HCT116 (cell line): ENCODE data around the gene AK2. TPM values are rescaled to one million over a fixed set of nuclear protein-coding genes. Genes with fewer than 3 reads are reported as not detected.

Source experiments
- ATAC-seq: fragments of 200-7000 bp; cut with Tn5 transposase; 2 replicates; pipeline ENCODE4 v1.9.1; 2020; ENCODE audit warnings: mild to moderate bottlenecking, moderate library complexity
- BruUV-seq: library from RNA; stranded (reverse); fragments of 400-500 nt; replicated peaks from 2 replicates; lab custom pipeline; 2021; lab: Mats Ljungman, UMichigan
- CTCF ChIA-PET: fragments of 300-600 bp; sonication (Branson Sonifier 250); formaldehyde crosslinking; loops from one replicate; lab custom pipeline; 2021; ENCODE audit warnings: antibody characterized with exemption; lab: Charles Lee
- POLR2A ChIA-PET: fragments of 300-600, 350-600 bp; sonication (Branson Sonifier 250); formaldehyde crosslinking; loops from one replicate; lab custom pipeline; 2021; ENCODE audit warnings: antibody characterized with exemption; lab: Charles Lee
- RAD21 ChIA-PET, 2 experiments: fragments of 300-600 bp; sonication (Branson Sonifier 250); formaldehyde crosslinking; loops; one replicate each; lab custom pipeline; 2023; ENCODE audit warnings: low total read pairs in 2 of 2; ENCODE audit not compliant: uncharacterized antibody in 2 of 2, unreplicated experiment in 2 of 2, low non-redundant PET in 1 of 2; lab: Charles Lee
- DNase-seq: peaks from one replicate; pipeline ENCODE4 v3.0.0-alpha.2; 2010; ENCODE audit warnings: low read depth, low spot score
- H2AFZ ChIP-seq: fragments of 200-600 bp; shearing (Covaris generic), sonication (generic); 2 replicates; pipeline ENCODE4 v1.6.1; 2017; ENCODE audit warnings: low read depth, mixed run types, mixed read lengths, antibody characterized with exemption, low read length; ENCODE audit not compliant: poor library complexity, severe bottlenecking
- H3K27ac ChIP-seq: 2 replicates; pipeline ENCODE4 v1.5.1; 2012; ENCODE audit warnings: low read depth, low read length
- H3K27me3 ChIP-seq: fragments of 200-600 bp; sonication (generic); 2 replicates; pipeline ENCODE4 v1.6.1; 2016; ENCODE audit warnings: mixed run types, low read length, mixed read lengths; ENCODE audit not compliant: insufficient read depth
- H3K36me3 ChIP-seq, 2 experiments: fragments of 200-500 bp in 1 of 2; fragments of 200-600 bp in 1 of 2; sonication (Bioruptor generic) in 1 of 2; sonication (generic) in 1 of 2; 2 replicates each; pipeline versions ENCODE4 v1.5.1 to v1.6.1; 2014 to 2016; ENCODE audit warnings: low read length in 2 of 2, inconsistent platforms in 1 of 2, mixed read lengths in 1 of 2, mixed run types in 1 of 2; ENCODE audit not compliant: insufficient read depth in 2 of 2, control insufficient read depth in 1 of 2
- H3K4me1 ChIP-seq, 2 experiments: fragments of 200-600 bp in 1 of 2; sonication (generic) in 1 of 2; 2 replicates each; pipeline versions ENCODE4 v1.5.1 to v1.6.1; 2012 to 2017; ENCODE audit warnings: low read length in 2 of 2, inconsistent platforms in 1 of 2, mild to moderate bottlenecking in 1 of 2, mixed read lengths in 1 of 2, mixed run types in 1 of 2, moderate library complexity in 1 of 2; ENCODE audit not compliant: insufficient read depth in 2 of 2, control insufficient read depth in 1 of 2
- H3K4me2 ChIP-seq: fragments of 200-600 bp; sonication (generic); 2 replicates; pipeline ENCODE4 v1.6.1; 2017; ENCODE audit warnings: mixed run types, low read length, mixed read lengths
- H3K4me3 ChIP-seq, 2 experiments: fragments of 200-600 bp in 1 of 2; sonication (generic) in 1 of 2; replicated peaks in 1 of 2; 2 replicates each; pipeline ENCODE4 v1.5.1; 2011 to 2016; ENCODE audit warnings: low read length in 2 of 2, control low read depth in 1 of 2, low read depth in 1 of 2, mild to moderate bottlenecking in 1 of 2, mixed read lengths in 1 of 2, mixed run types in 1 of 2
- H3K79me2 ChIP-seq: fragments of 200-600 bp; sonication (generic); 2 replicates; pipeline ENCODE4 v1.6.1; 2017; ENCODE audit warnings: mild to moderate bottlenecking, mixed run types, low read length, moderate library complexity, mixed read lengths; ENCODE audit not compliant: insufficient read depth
- H3K9ac ChIP-seq: fragments of 200-600 bp; sonication (generic); 2 replicates; pipeline ENCODE4 v1.6.1; 2016; ENCODE audit warnings: low read length, mixed read lengths
- H3K9me2 ChIP-seq: fragments of 200-600 bp; sonication (generic), shearing (Covaris generic); 2 replicates; pipeline ENCODE4 v1.6.1; 2017; ENCODE audit warnings: mixed run types, mild to moderate bottlenecking, moderate library complexity; ENCODE audit not compliant: insufficient read depth
- H3K9me3 ChIP-seq, 2 experiments: fragments of 200-500 bp in 1 of 2; fragments of 200-600 bp in 1 of 2; sonication (Bioruptor generic) in 1 of 2; sonication (generic) in 1 of 2; 2 replicates each; pipeline ENCODE4 v1.6.1; 2014 to 2017; ENCODE audit warnings: low read length in 2 of 2, mixed read lengths in 2 of 2, inconsistent platforms in 1 of 2, low read depth in 1 of 2, mild to moderate bottlenecking in 1 of 2, mixed run types in 1 of 2, moderate library complexity in 1 of 2; ENCODE audit not compliant: control insufficient read depth in 1 of 2, insufficient read depth in 1 of 2
- H4K20me1 ChIP-seq: fragments of 200-600 bp; sonication (generic), shearing (Covaris generic); 2 replicates; pipeline ENCODE4 v1.6.1; 2017; ENCODE audit warnings: mixed run types, mild to moderate bottlenecking, moderate library complexity; ENCODE audit not compliant: insufficient read depth
- ATF3 ChIP-seq: IDR thresholded peaks from 2 replicates; pipeline ENCODE4 v1.6.1; 2012
- CEBPB ChIP-seq: IDR thresholded peaks from 2 replicates; pipeline ENCODE4 v1.6.1; 2012; ENCODE audit warnings: low read depth
- EGR1 ChIP-seq: IDR thresholded peaks from 2 replicates; pipeline ENCODE4 v1.6.1; 2012; ENCODE audit warnings: low read depth
- FOSL1 ChIP-seq: IDR thresholded peaks from 2 replicates; pipeline ENCODE4 v1.6.1; 2012; ENCODE audit warnings: low read depth
- JUND ChIP-seq: IDR thresholded peaks from 2 replicates; pipeline ENCODE4 v1.6.1; 2012
- MAX ChIP-seq: IDR thresholded peaks from 2 replicates; pipeline ENCODE4 v1.6.1; 2012
- POLR2A ChIP-seq: IDR thresholded peaks from 2 replicates; pipeline ENCODE4 v1.7.0; 2011; ENCODE audit warnings: borderline replicate concordance; ENCODE audit not compliant: insufficient read depth, insufficient read length; ENCODE audit errors: extremely low read depth
- POLR2AphosphoS5 ChIP-seq: IDR thresholded peaks from 2 replicates; pipeline ENCODE4 v1.6.1; 2011; ENCODE audit warnings: mild to moderate bottlenecking, low read depth, low read length, moderate library complexity
- RAD21 ChIP-seq: IDR thresholded peaks from 2 replicates; pipeline ENCODE4 v1.6.1; 2012; ENCODE audit warnings: low read depth, mild to moderate bottlenecking
- REST ChIP-seq: IDR thresholded peaks from 2 replicates; pipeline ENCODE4 v1.6.1; 2012; ENCODE audit warnings: low read depth
- SRF ChIP-seq: IDR thresholded peaks from 2 replicates; pipeline ENCODE4 v1.6.1; 2012; ENCODE audit warnings: low read depth
- ZBTB33 ChIP-seq: IDR thresholded peaks from 2 replicates; pipeline ENCODE4 v1.6.1; 2011; ENCODE audit warnings: mild to moderate bottlenecking, low read length, moderate library complexity; ENCODE audit not compliant: insufficient replicate concordance; ENCODE audit errors: extremely low read depth
- ZFX ChIP-seq: fragments of 450-650 bp; IDR thresholded peaks from 2 replicates; pipeline ENCODE4 v1.6.1; 2017
- intact Hi-C: fragments of 100-400 bp; cut with micrococcal nuclease; formaldehyde crosslinking; loops from 2 replicates; pipeline ENCODE4 v1.10.0; 2022
- total RNA-seq: library from RNA; stranded (reverse); gene quantifications from one replicate; pipeline ENCODE4 v1.2.1, GENCODE V29; 2021; ENCODE audit not compliant: unreplicated experiment

AK2 gene
- total RNA-seq, 1 experiment from 2014 or later, result 233 TPM

- RAD21 ChIA-PET, result interaction anchor here in 1 of 2 experiments (0.9 to 1.2 kb wide), 2 partner anchors 75 to 78 kb away, joined by 3 read pairs; no protein-coding TSS in a partner anchor
- CTCF ChIA-PET, result interaction anchor here (1.3 to 3.9 kb wide), 2 partner anchors 73 to 75 kb away, joined by 4 to 41 read pairs; no protein-coding TSS in a partner anchor
- Histone ChIP-seq H3K9me3 (no peaks in the 10 kb centered on the region), H4K20me1 (no peaks in the 10 kb centered on the region), H3K9ac (no peak overlapping the region), H3K79me2 (peaks cover 4% of the 10 kb centered on the region; the same call in 1 of the 2 replicates), H3K36me3 (peaks cover 43 to 48% of the 10 kb centered on the region in 2 experiments), H3K4me2 (no peak overlapping the region), H3K27me3 (no peaks in the 10 kb centered on the region), H3K27ac (no peak overlapping the region), H3K9me2 (no peaks in the 10 kb centered on the region), H3K4me3 (no peak overlapping the region), H2AFZ (no peak overlapping the region), H3K4me1 (peaks cover 7 to 23% of the 10 kb centered on the region in 2 experiments)
- ATAC-seq (no peak), DNase-seq (no peak)
- POLR2A ChIA-PET, result no interaction called here
- intact Hi-C loops, result no loop called here
- BruUV-seq, result no TSS peak
- TF ChIP-seq CEBPB (no peak), SRF (no peak), MAX (no peak), FOSL1 (no peak), REST (no peak), RAD21 (no peak), POLR2A (no peak), ZFX (no peak), POLR2AphosphoS5 (no peak), ZBTB33 (no peak), ATF3 (no peak), EGR1 (no peak), JUND (no peak)
Observed at GRCh38 chr1:33008051-33008914, 28.4 kb downstream of the AK2 start.
